ENCODE results near the gene CAST. TPM values are rescaled to one million over a fixed set of nuclear protein-coding genes. Genes with fewer than 3 reads are reported as not detected.
A peak's percentile ranks its signal among the peaks of the same experiment; 100 is the strongest.

Gene CAST
- total RNA-seq, 4 donors from 2014 or later, result 321 to 971 (median 445) TPM

- in situ Hi-C loops (cut with MboI; ENCODE audit: low sequenced_read_pairs in 4 of 4) (loop anchor here in 1 of 4 donors (25.0 kb wide), 1 partner anchor 512 kb away; no protein-coding TSS in a partner anchor), intact Hi-C loops (cut with DNase I; ENCODE audit: low total_unique reads) (loop anchor here (5.0 kb wide), 1 partner anchor 37 kb away; no protein-coding TSS in a partner anchor)
- TF ChIP-seq CTCF (IDR thresholded peaks at IDR 0.05 in 4 of 5, conservative IDR thresholded peaks at IDR 0.05 in 1 of 5), result no peak
- TF ChIP-seq POLR2A (IDR thresholded peaks at IDR 0.05), result no peak
- ATAC-seq (no peak), DNase-seq (no peak)
- H3K9me3 ChIP-seq, result no peaks in the 10 kb centered on the region
- H3K4me3 ChIP-seq, result no peak overlapping the region
- H3K27ac ChIP-seq, result peak overlapping the region in 1 of 4 donors; percentile 56
- peaks cover 15 to 27% of the 10 kb centered on the region in 2 donors for H3K4me1 ChIP-seq
- H3K36me3 ChIP-seq, result no peaks in the 10 kb centered on the region
- H3K27me3 ChIP-seq, result no peaks in the 10 kb centered on the region
Observed at GRCh38 chr5:96649681-96650540, 12.3 kb upstream of the CAST start.

- intact Hi-C loops (cut with DNase I; ENCODE audit: low total_unique reads), result loop anchor here (1.0 to 5.0 kb wide), 2 partner anchors 10 to 36 kb away; no protein-coding TSS in a partner anchor
- ATAC-seq, result no peak
- Histone ChIP-seq H3K4me1 (peaks cover 15 to 27% of the 10 kb centered on the region in 2 donors), H3K27ac (no peak overlapping the region), H3K27me3 (no peaks in the 10 kb centered on the region), H3K9me3 (no peaks in the 10 kb centered on the region), H3K4me3 (no peak overlapping the region), H3K36me3 (no peaks in the 10 kb centered on the region)
- in situ Hi-C loops (cut with MboI; ENCODE audit: low sequenced_read_pairs in 4 of 4), result no loop called here
- no peak for TF ChIP-seq CTCF (IDR thresholded peaks at IDR 0.05 in 4 of 5, conservative IDR thresholded peaks at IDR 0.05 in 1 of 5)
- TF ChIP-seq POLR2A (IDR thresholded peaks at IDR 0.05), result no peak
- no peak for DNase-seq
Observed at GRCh38 chr5:96651047-96651446, 11.1 kb upstream of the CAST start.

GRCh38 chr5:96651948-96652753 lies 10.0 kb upstream of the CAST start:
- Histone ChIP-seq H3K27me3 (no peaks in the 10 kb centered on the region), H3K4me3 (no peak overlapping the region), H3K27ac (no peak overlapping the region), H3K36me3 (no peaks in the 10 kb centered on the region), H3K9me3 (no peaks in the 10 kb centered on the region), H3K4me1 (peaks cover 15 to 26% of the 10 kb centered on the region in 2 donors)
- intact Hi-C loops (cut with DNase I; ENCODE audit: low total_unique reads), result loop anchor here (1.0 to 5.0 kb wide), 2 partner anchors 9 to 35 kb away; no protein-coding TSS in a partner anchor
- no peak for ATAC-seq
- in situ Hi-C loops (cut with MboI; ENCODE audit: low sequenced_read_pairs in 4 of 4), result no loop called here
- no peak for DNase-seq
- TF ChIP-seq POLR2A (IDR thresholded peaks at IDR 0.05) (no peak), CTCF (IDR thresholded peaks at IDR 0.05 in 4 of 5, conservative IDR thresholded peaks at IDR 0.05 in 1 of 5) (peak in 2 of 5 experiments; percentile 11 to 38)

GRCh38 chr5:96652769-96653454 lies 9.3 kb upstream of the CAST start:
- in situ Hi-C loops (cut with MboI; ENCODE audit: low sequenced_read_pairs in 4 of 4), result no loop called here
- TF ChIP-seq POLR2A (IDR thresholded peaks at IDR 0.05), result no peak
- no peak for TF ChIP-seq CTCF (IDR thresholded peaks at IDR 0.05 in 4 of 5, conservative IDR thresholded peaks at IDR 0.05 in 1 of 5)
- H3K4me3 ChIP-seq, result no peak overlapping the region
- no peak overlapping the region for H3K27ac ChIP-seq
- no peaks in the 10 kb centered on the region for H3K27me3 ChIP-seq
- H3K36me3 ChIP-seq, result no peaks in the 10 kb centered on the region
- H3K9me3 ChIP-seq, result no peaks in the 10 kb centered on the region
- DNase-seq, result no peak
- no peak for ATAC-seq
- intact Hi-C loops (cut with DNase I; ENCODE audit: low total_unique reads), result loop anchor here (5.0 kb wide), 1 partner anchor 34 kb away; no protein-coding TSS in a partner anchor
- H3K4me1 ChIP-seq, result peaks cover 7 to 19% of the 10 kb centered on the region in 2 donors

Measured in gastrocnemius medialis (tissue), 4 donors.